CD14-positive monocyte (primary cell): ENCODE measurements around the gene SCN5A. TPM values are rescaled to one million over a fixed set of nuclear protein-coding genes. Genes with fewer than 3 reads are reported as not detected.

ENCODE experiments used
- DNase-seq, 3 donors: peaks; one replicate each; pipeline ENCODE4 v3.0.0-alpha.2; 2011 to 2022
- H2AFZ ChIP-seq: 2 replicates; pipeline ENCODE4 v1.6.0; 2012; ENCODE audit warnings: mild to moderate bottlenecking, low read depth, low read length, inconsistent platforms; ENCODE audit not compliant: insufficient read depth, poor library complexity, severe bottlenecking
- H3K27ac ChIP-seq, 2 donors: 1 replicate in 1 of 2; 2 replicates in 1 of 2; pipeline ENCODE4 v1.5.1; 2012 to 2013; ENCODE audit warnings: low read length in 2 of 2, control low read depth in 1 of 2, inconsistent platforms in 1 of 2, low read depth in 1 of 2, mild to moderate bottlenecking in 1 of 2
- H3K27me3 ChIP-seq, 2 donors: one replicate each; pipeline versions ENCODE4 v1.6.0 to v1.6.1; 2011 to 2013; ENCODE audit warnings: low read length in 2 of 2; ENCODE audit not compliant: control insufficient read depth in 2 of 2, insufficient read depth in 2 of 2
- H3K36me3 ChIP-seq, 2 donors: replicated peaks in 1 of 2; 1 replicate in 1 of 2; 2 replicates in 1 of 2; pipeline versions ENCODE4 v1.5.1 to v1.6.1; 2012 to 2013; ENCODE audit warnings: low read length in 2 of 2, control low read depth in 1 of 2, inconsistent platforms in 1 of 2, mild to moderate bottlenecking in 1 of 2; ENCODE audit not compliant: insufficient read depth in 2 of 2, control insufficient read depth in 1 of 2
- H3K4me1 ChIP-seq, 2 donors: 1 replicate in 1 of 2; 2 replicates in 1 of 2; pipeline versions ENCODE4 v1.5.1 to v1.6.1; 2012 to 2013; ENCODE audit warnings: low read length in 2 of 2, control low read depth in 1 of 2, inconsistent platforms in 1 of 2, mild to moderate bottlenecking in 1 of 2, moderate library complexity in 1 of 2; ENCODE audit not compliant: insufficient read depth in 2 of 2, control insufficient read depth in 1 of 2
- H3K4me2 ChIP-seq: replicated peaks from 2 replicates; pipeline ENCODE3; 2012; ENCODE audit warnings: low read length, moderate library complexity, mild to moderate bottlenecking; ENCODE audit not compliant: poor library complexity, severe bottlenecking; ENCODE audit errors: extremely low read depth
- H3K4me3 ChIP-seq, 3 experiments: fragments of 200-600 bp in 1 of 3; sonication (generic) in 1 of 3; replicated peaks in 1 of 3; 1 replicate in 2 of 3; 2 replicates in 1 of 3; pipeline ENCODE4 v1.5.1; 2011 to 2013; ENCODE audit warnings: low read length in 3 of 3, mild to moderate bottlenecking in 3 of 3, control low read depth in 2 of 3, low read depth in 2 of 3, inconsistent platforms in 1 of 3, moderate library complexity in 1 of 3
- H3K79me2 ChIP-seq: 2 replicates; pipeline ENCODE4 v1.6.0; 2012; ENCODE audit warnings: mild to moderate bottlenecking, control low read depth, inconsistent platforms, low read length, moderate library complexity; ENCODE audit not compliant: insufficient read depth
- H3K9ac ChIP-seq: 2 replicates; pipeline ENCODE4 v1.6.0; 2017; ENCODE audit warnings: low read length, mild to moderate bottlenecking; ENCODE audit not compliant: insufficient read depth, poor library complexity, severe bottlenecking
- H3K9me3 ChIP-seq, 2 donors: replicated peaks in 1 of 2; 1 replicate in 1 of 2; 2 replicates in 1 of 2; pipeline versions ENCODE4 v1.5.1 to v1.6.1; 2012 to 2013; ENCODE audit warnings: low read length in 2 of 2, control low read depth in 1 of 2; ENCODE audit not compliant: control insufficient read depth in 1 of 2, insufficient read depth in 1 of 2
- H4K20me1 ChIP-seq: 2 replicates; pipeline ENCODE4 v1.6.0; 2012; ENCODE audit warnings: mild to moderate bottlenecking, low read length, control low read depth, moderate library complexity; ENCODE audit not compliant: insufficient read depth
- H3K27ac Mint-ChIP-seq, 7 donors: one replicate each; pipeline ENCODE4 v1.8.0; 2020; ENCODE audit warnings: mild to moderate bottlenecking in 7 of 7, mixed read lengths in 7 of 7, moderate library complexity in 6 of 7, inconsistent platforms in 2 of 7
- H3K27me3 Mint-ChIP-seq, 3 donors: one replicate each; pipeline ENCODE4 v1.8.0; 2021 to 2022; ENCODE audit warnings: low read depth in 3 of 3, mild to moderate bottlenecking in 3 of 3, mixed read lengths in 3 of 3, moderate library complexity in 3 of 3, inconsistent platforms in 1 of 3
- H3K36me3 Mint-ChIP-seq, 2 donors: one replicate each; pipeline ENCODE4 v1.8.0; 2020; ENCODE audit warnings: mixed read lengths in 2 of 2, inconsistent platforms in 1 of 2, mild to moderate bottlenecking in 1 of 2
- H3K4me1 Mint-ChIP-seq: one replicate; pipeline ENCODE4 v1.8.0; 2020; ENCODE audit warnings: mild to moderate bottlenecking, mixed read lengths
- H3K4me3 Mint-ChIP-seq, 2 donors: one replicate each; pipeline ENCODE4 v1.8.0; 2020; ENCODE audit warnings: mild to moderate bottlenecking in 2 of 2, mixed read lengths in 2 of 2, moderate library complexity in 1 of 2
- H3K9me3 Mint-ChIP-seq, 7 donors: one replicate each; pipeline ENCODE4 v1.8.0; 2020 to 2022; ENCODE audit warnings: mixed read lengths in 7 of 7, mild to moderate bottlenecking in 6 of 7, moderate library complexity in 6 of 7, inconsistent platforms in 2 of 7
- CTCF ChIP-seq: fragments of 200-600 bp; IDR thresholded peaks from one replicate; pipeline ENCODE4 v1.8.0; 2022; ENCODE audit warnings: antibody characterized with exemption, mild to moderate bottlenecking
- WGBS: methylation state at CpG from one replicate; pipeline ENCODE4 v1.1.5; 2013; ENCODE audit warnings: missing lambda C conversion rate; ENCODE audit not compliant: insufficient coverage; 5-methylcytosine and 5-hydroxymethylcytosine counted together
- intact Hi-C, 2 donors: fragments of 100-400 bp; cut with micrococcal nuclease; formaldehyde crosslinking; loops; one replicate each; pipeline versions ENCODE4 v1.15.0 to v1.15.1; 2023
- polyA plus RNA-seq, 3 donors: library from polyadenylated mRNA; depleted of rRNA in 1 of 3; unstranded in 2 of 3; stranded (reverse) in 1 of 3; fragments of 300-500 nt in 2 of 3; fragments of >200 nt in 1 of 3; fragmentation: Illumina TruSeq in 2 of 3; gene quantifications; 1 replicate in 2 of 3; 2 replicates in 1 of 3; pipeline ENCODE4 v1.2.3, GENCODE V29; 2012 to 2021

SCN5A gene
- polyA plus RNA-seq, 3 donors, result not detected

- Histone ChIP-seq H3K4me3 (no peak overlapping the region), H3K79me2 (no peaks in the 10 kb centered on the region), H3K4me1 (no peaks in the 10 kb centered on the region), H3K4me2 (no peak overlapping the region), H3K9ac (no peak overlapping the region), H4K20me1 (no peaks in the 10 kb centered on the region), H3K27me3 (no peaks in the 10 kb centered on the region), H3K9me3 (no peaks in the 10 kb centered on the region), H3K36me3 (no peaks in the 10 kb centered on the region), H3K27ac (no peak overlapping the region), H2AFZ (no peak overlapping the region)
- Mint-ChIP-seq H3K4me3 (no peak overlapping the region), H3K9me3 (peaks cover 0 to 2% (median 0%) of the 10 kb centered on the region in 7 donors), H3K4me1 (peaks cover 3% of the 10 kb centered on the region), H3K36me3 (no peaks in the 10 kb centered on the region), H3K27me3 (peaks cover 2 to 6% (median 4%) of the 10 kb centered on the region in 3 donors), H3K27ac (no peak overlapping the region)
- WGBS, result 87% methylated on average over 5 of the region's 5 CpGs
- no peak for TF ChIP-seq CTCF
- intact Hi-C loops, result no loop called here
- no peak for DNase-seq
These were observed 23.3 kb downstream of the SCN5A start for GRCh38 chr3:38626171-38626570.

- Mint-ChIP-seq H3K36me3 (no peaks in the 10 kb centered on the region), H3K27ac (no peak overlapping the region), H3K4me1 (no peaks in the 10 kb centered on the region), H3K27me3 (peaks cover 2 to 5% (median 2%) of the 10 kb centered on the region in 3 donors), H3K4me3 (no peak overlapping the region), H3K9me3 (no peaks in the 10 kb centered on the region)
- Histone ChIP-seq H3K4me1 (no peaks in the 10 kb centered on the region), H3K4me2 (no peak overlapping the region), H3K4me3 (no peak overlapping the region), H3K36me3 (no peaks in the 10 kb centered on the region), H2AFZ (no peak overlapping the region), H3K27ac (no peak overlapping the region), H3K79me2 (no peaks in the 10 kb centered on the region), H3K27me3 (no peaks in the 10 kb centered on the region), H4K20me1 (no peaks in the 10 kb centered on the region), H3K9me3 (no peaks in the 10 kb centered on the region), H3K9ac (no peak overlapping the region)
- WGBS, result 97% methylated on average over 10 of the region's 10 CpGs
- intact Hi-C loops, result no loop called here
- DNase-seq, result no peak
- no peak for TF ChIP-seq CTCF
These were observed 25.9 kb downstream of the SCN5A start for GRCh38 chr3:38623539-38623938.
